ENCODE results near the gene TANC2.

GRCh38 chr17:62931101-62931500 is 34.9 kb upstream of the TANC2 start:
- TF ChIP-seq, protein P1, sequence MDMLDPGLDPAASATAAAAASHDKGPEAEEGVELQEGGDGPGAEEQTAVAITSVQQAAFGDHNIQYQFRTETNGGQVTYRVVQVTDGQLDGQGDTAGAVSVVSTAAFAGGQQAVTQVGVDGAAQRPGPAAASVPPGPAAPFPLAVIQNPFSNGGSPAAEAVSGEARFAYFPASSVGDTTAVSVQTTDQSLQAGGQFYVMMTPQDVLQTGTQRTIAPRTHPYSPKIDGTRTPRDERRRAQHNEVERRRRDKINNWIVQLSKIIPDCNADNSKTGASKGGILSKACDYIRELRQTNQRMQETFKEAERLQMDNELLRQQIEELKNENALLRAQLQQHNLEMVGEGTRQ (IDR thresholded peaks at IDR 0.05): no peak
- no peak for TF ChIP-seq SMC3 (IDR thresholded peaks at IDR 0.05)
- no peak for TF ChIP-seq BHLHE40 (IDR thresholded peaks at IDR 0.05; ENCODE audit: low read depth, low read length)
- TF ChIP-seq, protein P2, sequence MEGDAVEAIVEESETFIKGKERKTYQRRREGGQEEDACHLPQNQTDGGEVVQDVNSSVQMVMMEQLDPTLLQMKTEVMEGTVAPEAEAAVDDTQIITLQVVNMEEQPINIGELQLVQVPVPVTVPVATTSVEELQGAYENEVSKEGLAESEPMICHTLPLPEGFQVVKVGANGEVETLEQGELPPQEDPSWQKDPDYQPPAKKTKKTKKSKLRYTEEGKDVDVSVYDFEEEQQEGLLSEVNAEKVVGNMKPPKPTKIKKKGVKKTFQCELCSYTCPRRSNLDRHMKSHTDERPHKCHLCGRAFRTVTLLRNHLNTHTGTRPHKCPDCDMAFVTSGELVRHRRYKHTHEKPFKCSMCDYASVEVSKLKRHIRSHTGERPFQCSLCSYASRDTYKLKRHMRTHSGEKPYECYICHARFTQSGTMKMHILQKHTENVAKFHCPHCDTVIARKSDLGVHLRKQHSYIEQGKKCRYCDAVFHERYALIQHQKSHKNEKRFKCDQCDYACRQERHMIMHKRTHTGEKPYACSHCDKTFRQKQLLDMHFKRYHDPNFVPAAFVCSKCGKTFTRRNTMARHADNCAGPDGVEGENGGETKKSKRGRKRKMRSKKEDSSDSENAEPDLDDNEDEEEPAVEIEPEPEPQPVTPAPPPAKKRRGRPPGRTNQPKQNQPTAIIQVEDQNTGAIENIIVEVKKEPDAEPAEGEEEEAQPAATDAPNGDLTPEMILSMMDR (IDR thresholded peaks at IDR 0.05): no peak
- TF ChIP-seq, protein P3, sequence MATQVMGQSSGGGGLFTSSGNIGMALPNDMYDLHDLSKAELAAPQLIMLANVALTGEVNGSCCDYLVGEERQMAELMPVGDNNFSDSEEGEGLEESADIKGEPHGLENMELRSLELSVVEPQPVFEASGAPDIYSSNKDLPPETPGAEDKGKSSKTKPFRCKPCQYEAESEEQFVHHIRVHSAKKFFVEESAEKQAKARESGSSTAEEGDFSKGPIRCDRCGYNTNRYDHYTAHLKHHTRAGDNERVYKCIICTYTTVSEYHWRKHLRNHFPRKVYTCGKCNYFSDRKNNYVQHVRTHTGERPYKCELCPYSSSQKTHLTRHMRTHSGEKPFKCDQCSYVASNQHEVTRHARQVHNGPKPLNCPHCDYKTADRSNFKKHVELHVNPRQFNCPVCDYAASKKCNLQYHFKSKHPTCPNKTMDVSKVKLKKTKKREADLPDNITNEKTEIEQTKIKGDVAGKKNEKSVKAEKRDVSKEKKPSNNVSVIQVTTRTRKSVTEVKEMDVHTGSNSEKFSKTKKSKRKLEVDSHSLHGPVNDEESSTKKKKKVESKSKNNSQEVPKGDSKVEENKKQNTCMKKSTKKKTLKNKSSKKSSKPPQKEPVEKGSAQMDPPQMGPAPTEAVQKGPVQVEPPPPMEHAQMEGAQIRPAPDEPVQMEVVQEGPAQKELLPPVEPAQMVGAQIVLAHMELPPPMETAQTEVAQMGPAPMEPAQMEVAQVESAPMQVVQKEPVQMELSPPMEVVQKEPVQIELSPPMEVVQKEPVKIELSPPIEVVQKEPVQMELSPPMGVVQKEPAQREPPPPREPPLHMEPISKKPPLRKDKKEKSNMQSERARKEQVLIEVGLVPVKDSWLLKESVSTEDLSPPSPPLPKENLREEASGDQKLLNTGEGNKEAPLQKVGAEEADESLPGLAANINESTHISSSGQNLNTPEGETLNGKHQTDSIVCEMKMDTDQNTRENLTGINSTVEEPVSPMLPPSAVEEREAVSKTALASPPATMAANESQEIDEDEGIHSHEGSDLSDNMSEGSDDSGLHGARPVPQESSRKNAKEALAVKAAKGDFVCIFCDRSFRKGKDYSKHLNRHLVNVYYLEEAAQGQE (IDR thresholded peaks at IDR 0.05): no peak
- no peak for TF ChIP-seq SREBF2 (IDR thresholded peaks at IDR 0.05)
